HUES48 (cell line): ENCODE data around the gene SERPINE1.
"Not testable (repeated sequence)": the region's sequence is repeated elsewhere in the genome, so short reads cannot be mapped to it uniquely, and the experiment has no call there.

Experiments
- H3K27ac ChIP-seq: one replicate; pipeline ENCODE4 v1.7.0; 2013; ENCODE audit warnings: low read depth, low read length, inconsistent platforms
- H3K27me3 ChIP-seq: 2 replicates; pipeline ENCODE4 v1.6.1; 2013; ENCODE audit warnings: mild to moderate bottlenecking, low read length; ENCODE audit not compliant: control insufficient read depth, insufficient read depth
- H3K36me3 ChIP-seq: 2 replicates; pipeline ENCODE4 v1.6.1; 2013; ENCODE audit warnings: low read length; ENCODE audit not compliant: control insufficient read depth, insufficient read depth
- H3K4me1 ChIP-seq: 2 replicates; pipeline ENCODE4 v1.6.1; 2013; ENCODE audit warnings: mild to moderate bottlenecking, low read length; ENCODE audit not compliant: control insufficient read depth, insufficient read depth
- H3K4me3 ChIP-seq: 2 replicates; pipeline ENCODE4 v1.5.1; 2013; ENCODE audit warnings: mild to moderate bottlenecking, low read depth, low read length
- H3K9ac ChIP-seq: 2 replicates; pipeline ENCODE4 v1.6.1; 2013; ENCODE audit warnings: mild to moderate bottlenecking, low read depth, low read length, moderate library complexity
- H3K9me3 ChIP-seq: 2 replicates; pipeline ENCODE4 v1.6.1; 2013; ENCODE audit warnings: low read length; ENCODE audit not compliant: control insufficient read depth, insufficient read depth

The SERPINE1 gene

GRCh38 chr7:101103701-101104100, 23.2 kb upstream of the SERPINE1 start:
- not testable (repeated sequence) for H3K36me3 ChIP-seq, H3K9ac ChIP-seq, H3K27me3 ChIP-seq, H3K4me3 ChIP-seq, H3K9me3 ChIP-seq
- Histone ChIP-seq H3K4me1 (peaks cover 25% of the 10 kb centered on the region), H3K27ac (peak overlapping the region; percentile 12)

GRCh38 chr7:101104193-101104713, 22.7 kb upstream of the SERPINE1 start:
- Histone ChIP-seq H3K27me3 (no peaks in the 10 kb centered on the region), H3K27ac (peak overlapping the region; percentile 12), H3K9ac (no peak overlapping the region), H3K4me1 (peaks cover 25% of the 10 kb centered on the region), H3K36me3 (no peaks in the 10 kb centered on the region), H3K9me3 (no peaks in the 10 kb centered on the region), H3K4me3 (no peak overlapping the region)

- H3K27ac ChIP-seq = no peak overlapping the region
- no peaks in the 10 kb centered on the region for H3K9me3 ChIP-seq
- no peaks in the 10 kb centered on the region for H3K36me3 ChIP-seq
- H3K4me1 ChIP-seq = peaks cover 19% of the 10 kb centered on the region
- no peaks in the 10 kb centered on the region for H3K27me3 ChIP-seq
- no peak overlapping the region for H3K9ac ChIP-seq
- no peak overlapping the region for H3K4me3 ChIP-seq
Observed at GRCh38 chr7:101104799-101105198, 22.1 kb upstream of the SERPINE1 start.

- H3K9ac ChIP-seq, H3K27ac ChIP-seq, H3K9me3 ChIP-seq, H3K36me3 ChIP-seq, H3K27me3 ChIP-seq, H3K4me3 ChIP-seq: not testable (repeated sequence)
- H3K4me1 ChIP-seq = peaks cover 15% of the 10 kb centered on the region
Observed at GRCh38 chr7:101105248-101105647, 21.7 kb upstream of the SERPINE1 start.

- H3K9ac ChIP-seq = no peak overlapping the region
- no peaks in the 10 kb centered on the region for H3K27me3 ChIP-seq
- H3K9me3 ChIP-seq = no peaks in the 10 kb centered on the region
- no peak overlapping the region for H3K27ac ChIP-seq
- H3K4me3 ChIP-seq = no peak overlapping the region
- H3K36me3 ChIP-seq = no peaks in the 10 kb centered on the region
- peaks cover 6% of the 10 kb centered on the region for H3K4me1 ChIP-seq
Observed at GRCh38 chr7:101106386-101106785, 20.5 kb upstream of the SERPINE1 start.

GRCh38 chr7:101108330-101108857, 18.5 kb upstream of the SERPINE1 start:
- H3K4me3 ChIP-seq = no peak overlapping the region
- H3K9ac ChIP-seq = no peak overlapping the region
- no peaks in the 10 kb centered on the region for H3K9me3 ChIP-seq
- no peaks in the 10 kb centered on the region for H3K36me3 ChIP-seq
- H3K27ac ChIP-seq = no peak overlapping the region
- H3K27me3 ChIP-seq = no peaks in the 10 kb centered on the region
- no peaks in the 10 kb centered on the region; the same call in 1 of the 2 replicates for H3K4me1 ChIP-seq

- Histone ChIP-seq H3K27ac (no peak overlapping the region), H3K27me3 (no peaks in the 10 kb centered on the region), H3K4me1 (no peaks in the 10 kb centered on the region; the same call in 1 of the 2 replicates), H3K9me3 (no peaks in the 10 kb centered on the region), H3K9ac (no peak overlapping the region), H3K4me3 (no peak overlapping the region), H3K36me3 (no peaks in the 10 kb centered on the region)
Observed at GRCh38 chr7:101108961-101109360, 17.9 kb upstream of the SERPINE1 start.

- Histone ChIP-seq H3K9me3 (no peaks in the 10 kb centered on the region), H3K27ac (no peak overlapping the region), H3K4me3 (no peak overlapping the region), H3K27me3 (no peaks in the 10 kb centered on the region), H3K9ac (no peak overlapping the region), H3K4me1 (no peaks in the 10 kb centered on the region), H3K36me3 (no peaks in the 10 kb centered on the region)
Observed at GRCh38 chr7:101109368-101109767, 17.5 kb upstream of the SERPINE1 start.

GRCh38 chr7:101111261-101111660, 15.6 kb upstream of the SERPINE1 start:
- Histone ChIP-seq H3K27ac (no peak overlapping the region), H3K4me3 (no peak overlapping the region)

GRCh38 chr7:101112233-101112632, 14.7 kb upstream of the SERPINE1 start:
- Histone ChIP-seq H3K27ac (no peak overlapping the region), H3K9me3 (no peaks in the 10 kb centered on the region), H3K4me1 (no peaks in the 10 kb centered on the region), H3K9ac (no peak overlapping the region), H3K4me3 (no peak overlapping the region), H3K27me3 (no peaks in the 10 kb centered on the region), H3K36me3 (no peaks in the 10 kb centered on the region)

More at GRCh38 chr7:101111261-101111660, 15.6 kb upstream of the SERPINE1 start:
- H3K36me3 ChIP-seq = no peaks in the 10 kb centered on the region
- H3K9me3 ChIP-seq = no peaks in the 10 kb centered on the region
- no peaks in the 10 kb centered on the region for H3K27me3 ChIP-seq
- no peaks in the 10 kb centered on the region for H3K4me1 ChIP-seq
- H3K9ac ChIP-seq = no peak overlapping the region

- H3K27ac ChIP-seq, H3K27me3 ChIP-seq, H3K36me3 ChIP-seq, H3K4me1 ChIP-seq, H3K9ac ChIP-seq, H3K4me3 ChIP-seq, H3K9me3 ChIP-seq: not testable (repeated sequence)
Observed at GRCh38 chr7:101113140-101113539, 13.8 kb upstream of the SERPINE1 start.
